GM21576 (cell line): ENCODE data around the gene PCDH9.

Experiments
- ATAC-seq: cut with Tn5 transposase; IDR thresholded peaks from one replicate; pipeline ENCODE4 v1.9.1; 2021; ENCODE audit warnings: mild to moderate bottlenecking, moderate library complexity; ENCODE audit not compliant: unreplicated experiment

Gene PCDH9

DNA sequence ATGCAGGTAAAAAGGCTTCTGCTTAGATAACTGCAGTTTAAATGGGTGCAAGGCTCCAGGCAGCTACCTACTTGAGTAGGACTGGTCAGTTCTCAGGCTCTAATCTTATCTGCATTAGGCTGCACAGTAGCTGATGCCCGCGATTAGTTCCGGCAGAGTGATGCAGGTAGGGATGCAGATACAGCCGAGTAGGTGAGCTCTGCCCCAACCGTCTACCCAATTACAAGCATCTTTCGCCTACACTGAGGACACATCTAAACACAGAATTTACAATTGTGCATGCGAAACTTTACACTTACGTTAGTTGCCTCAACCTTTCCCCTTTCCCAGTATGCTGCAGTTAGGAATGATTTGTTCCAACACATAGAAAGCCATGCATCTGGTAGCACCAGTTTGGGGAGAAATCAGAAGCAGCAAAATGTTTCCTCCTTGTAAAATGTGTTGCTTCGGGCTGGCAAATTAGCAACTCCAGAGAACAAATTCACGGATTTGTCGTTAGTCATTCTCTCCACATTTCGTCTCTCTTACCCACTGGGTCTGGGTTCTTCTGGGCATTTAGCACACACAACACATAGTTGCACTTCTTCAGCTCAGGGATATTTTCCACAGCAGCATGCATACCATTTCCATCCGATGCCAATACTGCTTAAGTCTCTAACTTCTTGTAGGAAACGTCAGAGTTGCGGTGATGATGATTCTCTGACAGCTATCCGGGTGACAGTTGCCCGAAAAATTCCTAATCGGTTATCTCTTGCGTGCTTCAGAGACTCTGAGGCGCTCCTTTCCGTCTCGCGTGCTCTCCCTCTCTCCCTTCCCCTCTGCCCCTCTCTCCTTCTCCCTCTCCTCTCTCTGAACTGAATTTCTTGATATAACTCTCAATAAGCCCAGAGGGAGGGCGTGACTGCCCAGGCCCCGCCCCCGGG lies at the start of gene PCDH9:
TSS of gene PCDH9 (minus strand) at position 856 of the 923 bp plus-strand sequence. CDS start 1,896 bp downstream, outside the sequence.
- no peak for ATAC-seq

- ATAC-seq: no peak
Observed at GRCh38 chr13:67278235-67278634, 48.1 kb upstream of the PCDH9 start.

DNA sequence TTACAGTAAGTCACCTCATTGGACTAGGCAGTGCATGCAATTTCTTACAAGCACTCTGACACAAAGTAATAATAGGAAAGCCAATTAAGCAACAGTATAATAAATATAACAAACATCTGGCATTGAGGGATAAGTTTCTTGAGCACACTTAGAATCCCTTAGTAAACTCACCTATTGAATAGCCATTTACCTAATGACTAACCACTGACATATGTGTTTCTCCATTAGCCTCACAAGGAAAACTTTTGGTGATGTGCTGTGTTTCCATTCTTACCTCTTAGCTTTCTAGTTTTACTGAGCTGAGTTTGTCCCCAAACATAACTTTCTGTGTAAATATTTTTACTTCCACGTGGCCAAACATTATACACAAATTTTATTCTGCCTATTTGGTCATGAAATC lies 47.4 kb upstream of the PCDH9 start:
- ATAC-seq: no peak

DNA sequence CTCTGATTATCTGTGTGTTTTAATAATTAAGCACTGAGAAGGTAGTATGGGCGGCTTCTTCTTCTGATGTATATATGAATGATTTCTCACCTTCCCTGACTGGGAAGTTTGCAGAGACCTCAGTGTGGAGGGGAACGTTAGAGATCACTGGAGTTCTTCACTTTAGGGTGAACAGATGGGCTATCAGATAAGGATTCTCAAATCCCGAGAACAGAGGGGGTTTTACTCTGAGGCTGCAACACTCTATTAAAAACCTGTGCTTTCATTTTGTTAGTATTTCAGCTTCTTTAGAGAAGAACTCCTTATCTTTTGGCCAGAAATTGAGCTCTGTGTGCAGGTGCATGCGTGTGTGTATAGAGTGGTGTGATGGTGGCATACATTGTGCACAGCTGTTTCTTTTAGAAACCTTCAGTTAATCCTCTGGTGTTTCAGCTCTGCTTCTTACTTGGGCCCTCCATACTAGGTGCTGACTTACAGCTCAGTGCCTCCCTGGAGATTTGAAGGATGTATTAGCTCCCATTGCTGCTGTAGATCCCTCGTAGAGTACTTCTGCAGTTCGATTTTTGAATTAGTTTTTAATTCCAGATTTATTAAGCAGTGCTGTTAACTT lies 45.3 kb upstream of the PCDH9 start:
- ATAC-seq: no peak

DNA sequence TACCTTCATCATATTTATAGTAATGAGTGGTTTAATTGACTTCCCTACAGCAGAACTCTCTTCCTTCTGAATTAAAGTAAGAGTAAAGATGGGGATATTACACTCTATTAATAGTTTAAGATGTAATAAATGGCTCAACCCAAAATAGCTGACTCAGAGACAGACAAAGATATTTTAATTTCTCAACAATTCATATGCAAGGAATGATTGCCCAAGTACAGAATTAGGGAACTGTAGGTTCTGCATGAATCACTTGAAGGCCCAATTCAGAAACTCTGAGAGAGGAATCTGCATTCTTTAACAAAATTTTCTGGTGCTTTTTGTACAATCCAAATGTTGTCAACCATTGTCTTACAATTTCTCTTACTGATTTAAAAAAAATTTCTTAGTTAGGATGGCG lies 42.9 kb upstream of the PCDH9 start:
- ATAC-seq: no peak

DNA sequence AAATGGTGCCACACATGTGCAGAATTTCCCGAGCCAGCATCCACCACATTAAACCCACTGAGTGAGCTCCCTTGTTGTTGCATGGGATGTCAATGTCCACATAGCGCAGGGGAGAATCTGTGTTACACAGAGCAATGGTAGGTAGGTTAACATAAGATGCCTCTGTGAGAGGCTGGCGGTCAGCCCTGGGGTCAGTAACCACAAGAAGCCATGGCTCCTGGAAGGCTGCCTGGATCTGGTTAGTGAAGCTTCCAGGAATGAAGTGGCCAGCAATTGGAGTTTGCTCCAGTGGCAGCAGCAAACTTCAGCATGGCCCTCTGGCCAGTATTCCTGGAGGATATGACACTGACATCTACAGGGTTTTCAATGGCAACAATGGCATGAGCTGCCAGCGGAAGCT lies 37.0 kb upstream of the PCDH9 start:
- no peak for ATAC-seq

GRCh38 chr13:67259208-67259607 lies 29.1 kb upstream of the PCDH9 start:
- ATAC-seq: no peak

GRCh38 chr13:67258482-67258881 lies 28.3 kb upstream of the PCDH9 start:
- no peak for ATAC-seq

DNA sequence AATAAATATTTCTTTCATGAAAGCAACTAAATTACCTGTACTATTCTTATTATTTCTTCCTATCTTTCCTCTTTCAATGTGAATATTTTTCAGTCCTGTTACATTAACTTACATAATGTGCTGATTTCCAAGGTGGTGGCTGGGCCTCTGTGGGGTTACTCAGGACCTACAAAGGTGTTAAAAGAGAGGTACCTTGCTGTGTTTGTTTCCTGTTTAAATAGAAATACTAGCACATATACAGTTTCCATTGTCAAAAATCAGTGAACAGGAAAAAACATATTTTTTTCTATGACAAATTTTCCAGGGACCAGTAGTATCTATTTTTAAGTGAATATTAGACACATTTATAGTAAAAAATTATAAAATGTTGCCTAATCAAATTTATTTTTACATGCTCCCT lies 8.7 kb upstream of the PCDH9 start:
- ATAC-seq: no peak

DNA sequence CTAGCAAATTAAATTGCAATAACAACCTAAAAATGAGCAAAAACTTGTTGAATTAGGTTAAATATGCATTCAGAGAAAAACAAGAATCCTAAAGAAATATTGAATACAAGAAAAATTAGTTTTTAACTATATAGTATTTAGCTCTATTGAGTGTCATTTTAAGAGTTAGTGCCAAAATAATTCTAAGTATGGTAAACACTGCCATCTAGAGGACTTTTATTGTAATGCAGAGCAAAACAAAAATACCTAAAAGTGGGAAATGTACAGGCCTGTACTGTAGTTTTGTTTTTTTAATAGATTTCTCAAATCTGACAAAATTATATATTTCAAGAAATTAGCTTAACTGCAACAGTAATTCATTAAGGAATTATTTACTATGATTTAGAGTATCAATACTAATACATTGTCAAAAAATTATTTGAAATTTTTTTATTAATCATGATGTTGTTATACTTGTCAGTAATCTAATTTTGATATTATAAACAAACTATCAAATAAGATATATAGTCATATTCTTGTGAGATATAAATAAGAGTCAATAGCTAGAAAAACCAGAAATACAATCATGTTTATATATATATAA lies 8.2 kb upstream of the PCDH9 start:
- ATAC-seq: peak; percentile 86

DNA sequence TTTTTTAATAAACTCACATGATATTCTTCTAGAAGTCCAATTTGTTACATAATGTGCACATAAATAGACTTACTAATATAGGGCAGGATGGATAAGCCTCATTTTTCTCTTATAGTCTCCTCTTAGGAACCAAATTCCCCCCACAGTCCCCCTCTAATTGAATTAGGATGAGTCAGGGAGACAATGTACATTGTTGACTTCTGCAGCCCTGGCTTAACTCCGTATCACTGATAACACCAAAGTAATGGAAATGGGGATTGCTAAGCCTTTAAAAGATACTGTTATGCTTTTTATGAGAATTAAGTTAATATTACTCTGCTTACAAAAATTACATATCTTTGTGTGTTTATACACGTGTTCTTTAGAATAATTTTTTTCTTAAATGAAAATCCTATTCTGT lies 5.1 kb upstream of the PCDH9 start:
- ATAC-seq: no peak

- ATAC-seq: no peak
Observed at GRCh38 chr13:67232384-67232783, 2.2 kb upstream of the PCDH9 start.

DNA sequence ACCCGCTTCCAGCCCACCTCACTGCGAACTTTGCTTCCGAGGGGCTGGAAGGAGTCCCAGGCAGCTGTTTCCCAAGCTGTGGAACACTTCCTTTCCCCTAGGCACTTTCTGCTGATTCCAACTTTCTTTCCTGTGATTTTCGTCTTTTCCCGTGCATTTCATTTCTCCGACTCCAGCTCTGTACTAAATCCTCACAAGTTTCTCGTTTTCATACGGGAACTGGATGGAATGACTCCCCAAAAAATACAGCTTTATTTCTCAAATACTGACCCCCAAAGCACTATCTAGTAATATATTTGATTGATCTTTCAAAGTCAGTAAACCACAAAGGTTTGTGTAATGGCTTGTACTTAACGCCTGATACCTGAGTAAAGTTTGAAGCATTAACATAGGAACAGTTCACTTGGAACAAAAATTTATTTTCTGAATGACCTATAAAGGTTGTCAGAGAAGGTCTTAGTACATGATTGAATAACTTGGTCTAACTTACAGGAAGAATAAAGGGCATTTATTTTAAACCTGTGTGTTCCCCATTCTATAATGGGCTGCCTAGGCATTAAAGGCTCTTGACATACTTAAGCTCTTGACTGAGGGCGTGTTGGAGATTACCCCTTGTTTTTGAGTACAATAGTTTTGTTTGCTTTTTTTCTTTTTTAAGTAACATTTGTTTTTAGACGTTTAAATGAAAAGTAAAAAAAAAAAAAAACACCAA lies 1.3 kb upstream of the PCDH9 start:
- ATAC-seq: no peak

GRCh38 chr13:67230404-67231288 lies 510 bp upstream of the PCDH9 start:
- peak; percentile 98 for ATAC-seq

DNA sequence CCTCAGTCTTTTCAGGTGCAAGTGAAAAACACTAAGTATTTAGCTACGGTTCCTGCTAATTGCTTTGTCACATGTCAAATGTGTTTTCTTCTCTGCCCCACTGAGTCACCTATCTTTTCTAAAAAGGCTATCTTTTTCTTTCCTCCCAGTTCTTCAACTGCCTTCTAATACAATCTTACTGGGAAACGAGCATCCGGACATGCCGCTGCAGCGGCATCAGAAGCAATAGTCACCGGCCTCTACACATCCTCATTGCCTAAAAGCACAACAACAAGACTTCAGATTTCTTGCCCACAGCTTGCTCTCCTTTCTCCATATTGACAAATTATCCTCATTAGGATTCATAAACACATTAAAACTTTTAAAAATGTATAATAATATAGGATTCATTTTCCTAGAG lies 1.2 kb downstream of the PCDH9 start:
- ATAC-seq: no peak

- no peak for ATAC-seq
Observed at GRCh38 chr13:67228031-67228430, 2.1 kb downstream of the PCDH9 start.

DNA sequence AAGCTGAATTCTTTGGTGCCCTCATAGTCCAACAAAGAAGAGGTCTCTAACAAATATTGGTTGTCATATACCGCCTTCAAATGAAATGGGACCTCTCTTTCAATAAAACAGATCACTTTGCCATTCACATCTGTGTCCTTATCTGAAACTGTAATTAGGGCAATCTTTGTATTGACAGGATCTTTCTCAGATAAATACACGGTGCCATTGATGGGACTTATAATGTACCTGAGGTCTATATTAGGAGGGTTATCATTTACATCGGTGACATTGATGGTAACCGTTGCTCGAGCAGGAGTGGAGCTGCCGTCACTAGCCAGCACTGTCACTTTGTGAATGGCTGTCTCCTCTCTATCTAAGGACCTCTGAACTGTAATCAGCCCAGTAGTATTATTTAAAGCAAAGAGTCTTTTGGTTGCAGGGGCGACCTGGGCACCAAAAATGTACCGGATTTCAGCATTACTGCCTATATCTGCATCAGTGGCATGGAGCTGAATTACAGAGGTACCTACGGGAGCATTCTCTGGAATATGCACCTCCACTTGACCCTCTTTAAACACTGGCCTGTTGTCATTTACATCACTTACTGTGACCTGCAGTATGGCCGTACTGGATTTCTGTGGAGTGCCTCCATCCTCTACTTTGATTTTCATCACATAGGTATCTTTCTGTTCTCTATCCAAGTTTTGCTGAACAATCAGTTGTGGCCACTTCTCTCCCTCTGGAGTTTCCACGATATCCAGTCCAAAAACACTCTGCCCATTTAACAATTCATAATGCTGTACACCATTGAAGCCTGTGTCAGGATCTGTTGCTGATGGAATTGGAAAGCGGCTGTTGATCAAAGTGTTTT lies 2.8 kb downstream of the PCDH9 start:
- ATAC-seq: no peak

DNA sequence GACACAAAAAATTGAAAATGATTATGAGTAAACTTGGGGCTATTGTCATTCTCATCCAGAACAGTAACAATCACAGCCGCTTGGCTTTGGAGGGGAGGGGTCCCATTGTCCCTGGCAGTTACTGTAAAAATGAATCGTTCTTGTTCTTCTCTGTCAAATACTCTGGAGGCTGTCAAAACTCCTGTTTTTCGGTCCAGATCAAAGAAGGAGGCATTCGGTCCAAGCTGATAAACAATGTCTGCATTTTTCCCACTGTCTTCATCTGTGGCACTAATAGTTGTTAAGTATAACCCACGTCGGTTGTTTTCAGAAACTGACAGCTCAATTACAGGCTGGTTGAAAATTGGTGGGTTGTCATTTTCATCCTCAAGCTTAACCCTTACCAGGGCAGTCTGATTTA lies 3.4 kb downstream of the PCDH9 start:
- no peak for ATAC-seq
